Activated CD8-positive, alpha-beta T cell treated with anti-CD3 and anti-CD28 coated beads, Interleukin-2, amount 10 ng/mL, durations not matched to agents 7 days and 5 days (primary cell): ENCODE data around the gene NOTUM. TPM values are rescaled to one million over a fixed set of nuclear protein-coding genes. Genes with fewer than 3 reads are reported as not detected.
A peak's percentile ranks its signal among the peaks of the same experiment; 100 is the strongest.
"Not testable (repeated sequence)": the region's sequence is repeated elsewhere in the genome, so short reads cannot be mapped to it uniquely, and the experiment has no call there.

ENCODE experiments used
- ATAC-seq: fragments of 150-1000 bp; cut with Tn5 transposase; one replicate; pipeline ENCODE4 v1.10.0; 2021; ENCODE audit warnings: moderate library complexity
- CTCF ChIA-PET: fragments of 350-600 bp; sonication (Branson Sonifier 250); formaldehyde crosslinking; loops from one replicate; lab custom pipeline; 2021; ENCODE audit warnings: antibody characterized with exemption; lab: Charles Lee
- POLR2A ChIA-PET: fragments of 350-600 bp; sonication (Branson Sonifier 250); formaldehyde crosslinking; loops from one replicate; lab custom pipeline; 2021; ENCODE audit warnings: antibody characterized with exemption; lab: Charles Lee
- DNase-seq: peaks from one replicate; pipeline ENCODE4 v3.0.0-alpha.2; 2020
- H3K27ac Mint-ChIP-seq: one replicate; pipeline ENCODE4 v1.8.0; 2021; ENCODE audit warnings: mild to moderate bottlenecking, mixed read lengths
- H3K27me3 Mint-ChIP-seq: one replicate; pipeline ENCODE4 v1.8.0; 2021; ENCODE audit warnings: low read depth, mixed read lengths
- H3K36me3 Mint-ChIP-seq: one replicate; pipeline ENCODE4 v1.8.0; 2021; ENCODE audit warnings: low read depth, mixed read lengths
- H3K4me1 Mint-ChIP-seq: one replicate; pipeline ENCODE4 v1.8.0; 2021; ENCODE audit warnings: low read depth, mixed read lengths
- H3K4me3 Mint-ChIP-seq: one replicate; pipeline ENCODE4 v1.8.0; 2021; ENCODE audit warnings: mild to moderate bottlenecking, mixed read lengths
- H3K9me3 Mint-ChIP-seq: one replicate; pipeline ENCODE4 v1.8.0; 2022; ENCODE audit warnings: mixed read lengths; ENCODE audit not compliant: insufficient read depth
- total RNA-seq, 2 experiments: library from RNA; stranded (reverse); gene quantifications; one replicate each; pipeline ENCODE4 v1.2.3, GENCODE V29; 2021

NOTUM gene
- total RNA-seq, 2 experiments from 2014 or later = 0.29 to 0.42 TPM

- CTCF ChIA-PET = interaction anchor here (0.6 to 2.7 kb wide), 40 partner anchors 9 to 411 kb away, joined by 3 to 138 read pairs (median 4); partner anchors contain the start of genes ASPSCR1, CENPX, DCXR and LRRC45
- no peak overlapping the region for H3K27ac Mint-ChIP-seq
- no peaks in the 10 kb centered on the region for H3K9me3 Mint-ChIP-seq
- peaks cover 7% of the 10 kb centered on the region for H3K4me1 Mint-ChIP-seq
- POLR2A ChIA-PET = interaction anchor here (0.6 to 1.4 kb wide), 3 partner anchors 62 to 343 kb away, joined by 3 to 12 read pairs (median 4); partner anchors contain the start of genes CENPX and LRRC45
- peak; percentile 80 for DNase-seq
- H3K36me3 Mint-ChIP-seq = no peaks in the 10 kb centered on the region
- ATAC-seq = peak; percentile 97
- H3K4me3 Mint-ChIP-seq = no peak overlapping the region
- H3K27me3 Mint-ChIP-seq = peaks cover 40% of the 10 kb centered on the region
These were observed 1.4 kb downstream of the NOTUM start for GRCh38 chr17:81959362-81960129.

- Mint-ChIP-seq H3K27ac (peak overlapping the region; percentile 11), H3K4me3 (no peak overlapping the region), H3K4me1 (peaks cover 7% of the 10 kb centered on the region), H3K36me3 (no peaks in the 10 kb centered on the region), H3K27me3 (peaks cover 32% of the 10 kb centered on the region), H3K9me3 (no peaks in the 10 kb centered on the region)
- ChIA-PET POLR2A (interaction anchor here (0.6 to 1.4 kb wide), 3 partner anchors 63 to 344 kb away, joined by 3 to 12 read pairs (median 4); partner anchors contain the start of genes CENPX and LRRC45), CTCF (interaction anchor here (0.6 to 2.7 kb wide), 39 partner anchors 8 to 411 kb away, joined by 3 to 138 read pairs (median 4); partner anchors contain the start of genes ASPSCR1, CENPX, DCXR and LRRC45)
- ATAC-seq (no peak), DNase-seq (no peak)
These were observed 2.2 kb downstream of the NOTUM start for GRCh38 chr17:81958633-81959342.

GRCh38 chr17:81957691-81958432, 3.1 kb downstream of the NOTUM start:
- ATAC-seq (no peak), DNase-seq (no peak)
- Mint-ChIP-seq H3K9me3 (no peaks in the 10 kb centered on the region), H3K4me1 (peaks cover 7% of the 10 kb centered on the region), H3K27ac (no peak overlapping the region), H3K27me3 (peaks cover 27% of the 10 kb centered on the region), H3K4me3 (no peak overlapping the region), H3K36me3 (no peaks in the 10 kb centered on the region)
- ChIA-PET POLR2A (no interaction called here), CTCF (interaction anchor here (0.8 kb wide), 1 partner anchor 64 kb away, joined by 3 read pairs; no protein-coding TSS in a partner anchor)

- Mint-ChIP-seq H3K4me3 (no peak overlapping the region), H3K27me3 (peaks cover 20% of the 10 kb centered on the region), H3K36me3 (no peaks in the 10 kb centered on the region), H3K9me3 (no peaks in the 10 kb centered on the region), H3K4me1 (peaks cover 5% of the 10 kb centered on the region), H3K27ac (no peak overlapping the region)
- ChIA-PET POLR2A (no interaction called here), CTCF (interaction anchor here (0.8 to 1.4 kb wide), 2 partner anchors 63 to 65 kb away, joined by 3 to 5 read pairs; no protein-coding TSS in a partner anchor)
- ATAC-seq (no peak), DNase-seq (no peak)
These were observed 4.1 kb downstream of the NOTUM start for GRCh38 chr17:81956607-81957589.

- Mint-ChIP-seq H3K9me3 (no peaks in the 10 kb centered on the region), H3K27me3 (peaks cover 23% of the 10 kb centered on the region), H3K36me3 (no peaks in the 10 kb centered on the region), H3K4me3 (no peak overlapping the region), H3K27ac (no peak overlapping the region), H3K4me1 (peaks cover 6% of the 10 kb centered on the region)
- ChIA-PET CTCF (interaction anchor here (1.4 kb wide), 1 partner anchor 64 kb away, joined by 5 read pairs; no protein-coding TSS in a partner anchor), POLR2A (no interaction called here)
- DNase-seq (no peak), ATAC-seq (no peak)
These were observed 5.0 kb downstream of the NOTUM start for GRCh38 chr17:81955756-81956544.

- H3K4me3 Mint-ChIP-seq = no peak overlapping the region
- POLR2A ChIA-PET = no interaction called here
- no peak for DNase-seq
- CTCF ChIA-PET = interaction anchor here (1.4 to 2.1 kb wide), 2 partner anchors 64 to 66 kb away, joined by 5 to 6 read pairs; no protein-coding TSS in a partner anchor
- no peak for ATAC-seq
- no peaks in the 10 kb centered on the region for H3K9me3 Mint-ChIP-seq
- peaks cover 25% of the 10 kb centered on the region for H3K27me3 Mint-ChIP-seq
- no peaks in the 10 kb centered on the region for H3K36me3 Mint-ChIP-seq
- H3K4me1 Mint-ChIP-seq = peaks cover 6% of the 10 kb centered on the region
- H3K27ac Mint-ChIP-seq = no peak overlapping the region
These were observed 5.8 kb downstream of the NOTUM start for GRCh38 chr17:81955058-81955681.

GRCh38 chr17:81954131-81955057, 6.6 kb downstream of the NOTUM start:
- DNase-seq (no peak), ATAC-seq (no peak)
- H3K9me3 Mint-ChIP-seq = no peaks in the 10 kb centered on the region
- H3K27ac Mint-ChIP-seq = no peak overlapping the region
- no peaks in the 10 kb centered on the region for H3K36me3 Mint-ChIP-seq
- peaks cover 25% of the 10 kb centered on the region for H3K27me3 Mint-ChIP-seq
- no peak overlapping the region for H3K4me3 Mint-ChIP-seq
- ChIA-PET POLR2A (interaction anchor here (0.6 kb wide), 1 partner anchor 44 kb away, joined by 4 read pairs; no protein-coding TSS in a partner anchor), CTCF (interaction anchor here (0.8 to 2.1 kb wide), 2 partner anchors 67 to 68 kb away, joined by 3 to 6 read pairs; partner anchors contain the start of genes CENPX and LRRC45)
- peaks cover 6% of the 10 kb centered on the region for H3K4me1 Mint-ChIP-seq

GRCh38 chr17:81953443-81953842, 7.5 kb downstream of the NOTUM start:
- CTCF ChIA-PET = interaction anchor here (0.7 to 2.1 kb wide), 3 partner anchors 68 to 84 kb away, joined by 3 to 6 read pairs (median 3); partner anchors contain the start of genes CENPX and LRRC45
- DNase-seq, H3K36me3 Mint-ChIP-seq, H3K4me3 Mint-ChIP-seq, H3K4me1 Mint-ChIP-seq, H3K27ac Mint-ChIP-seq, ATAC-seq, POLR2A ChIA-PET, H3K9me3 Mint-ChIP-seq: not testable (repeated sequence)
- peaks cover 17% of the 10 kb centered on the region for H3K27me3 Mint-ChIP-seq

- Mint-ChIP-seq H3K27ac (no peak overlapping the region), H3K4me1 (peaks cover 3% of the 10 kb centered on the region), H3K4me3 (no peak overlapping the region), H3K36me3 (no peaks in the 10 kb centered on the region), H3K27me3 (peaks cover 11% of the 10 kb centered on the region), H3K9me3 (no peaks in the 10 kb centered on the region)
- no peak for ATAC-seq
- ChIA-PET CTCF (interaction anchor here (0.7 to 2.1 kb wide), 2 partner anchors 68 to 84 kb away, joined by 3 to 6 read pairs; no protein-coding TSS in a partner anchor), POLR2A (no interaction called here)
- no peak for DNase-seq
These were observed 8.2 kb downstream of the NOTUM start for GRCh38 chr17:81952792-81953228.
